HL-60 (cell line): ENCODE measurements around the gene PTPRQ.
"Not testable (repeated sequence)": the region's sequence is repeated elsewhere in the genome, so short reads cannot be mapped to it uniquely, and the experiment has no call there.

Experiments
- DNase-seq, 2 experiments: peaks; one replicate each; pipeline ENCODE4 v3.0.0-alpha.2; 2010 to 2020; ENCODE audit warnings: low read depth in 1 of 2, low spot score in 1 of 2
- H3K27ac ChIP-seq: fragments of 250-450 bp; sonication (Bioruptor Pico); replicated peaks from 2 replicates; pipeline ENCODE4 v1.5.1; 2020; ENCODE audit warnings: mild to moderate bottlenecking, moderate library complexity
- H3K27me3 ChIP-seq: fragments of 250-450 bp; sonication (Bioruptor Pico); 2 replicates; pipeline ENCODE4 v1.5.1; 2021; ENCODE audit warnings: mild to moderate bottlenecking, moderate library complexity; ENCODE audit not compliant: insufficient read depth, poor library complexity, severe bottlenecking
- H3K4me3 ChIP-seq: replicated peaks from 2 replicates; pipeline ENCODE4 v1.5.1; 2011; ENCODE audit warnings: mild to moderate bottlenecking, control low read depth, low read length; ENCODE audit not compliant: insufficient read depth
- GABPA ChIP-seq: IDR thresholded peaks from 2 replicates; pipeline ENCODE4 v1.6.1; 2012; ENCODE audit warnings: low read depth
- POLR2AphosphoS5 ChIP-seq: IDR thresholded peaks from 2 replicates; pipeline ENCODE4 v1.6.1; 2012; ENCODE audit warnings: low read depth
- REST ChIP-seq: IDR thresholded peaks from 2 replicates; pipeline ENCODE4 v1.6.1; 2012; ENCODE audit warnings: low read depth; ENCODE audit not compliant: insufficient replicate concordance
- SPI1 ChIP-seq: IDR thresholded peaks from 2 replicates; pipeline ENCODE4 v1.6.1; 2012; ENCODE audit warnings: low read depth, mild to moderate bottlenecking, borderline replicate concordance
- TF ChIP-seq, protein P1 (sequence below): IDR thresholded peaks from one replicate; pipeline ENCODE4 v1.5.1; 2011; ENCODE audit warnings: low read length, control low read depth, inconsistent platforms; ENCODE audit not compliant: insufficient read depth

PTPRQ gene

DNA sequence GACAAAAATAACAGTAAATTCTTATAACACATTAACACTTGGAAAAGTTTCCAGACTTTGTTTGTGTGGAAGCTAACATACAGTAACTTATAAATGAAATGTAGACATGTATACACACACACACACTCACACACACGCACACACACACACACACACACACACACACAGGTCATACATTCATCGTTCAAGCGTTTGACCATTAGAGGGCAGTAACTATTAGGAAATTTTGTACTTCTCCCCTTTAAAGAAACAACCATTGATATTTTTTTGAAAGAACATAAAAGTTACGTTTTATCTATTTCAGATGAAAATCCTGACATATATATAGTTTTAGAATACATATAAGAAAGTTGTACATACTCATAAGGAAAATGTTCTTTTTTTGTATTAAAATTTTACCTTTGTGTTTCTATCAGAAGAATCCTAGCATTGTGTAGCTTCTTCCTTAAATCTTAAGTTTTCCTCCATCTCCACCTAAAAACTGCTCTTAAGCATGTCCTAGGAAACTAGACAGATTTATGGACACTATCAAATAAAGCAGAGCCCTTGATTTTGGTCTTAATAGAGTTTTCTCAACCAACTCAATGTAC is 29.0 kb downstream of the PTPRQ start:
- Histone ChIP-seq H3K4me3 (no peak overlapping the region), H3K27ac (no peak overlapping the region), H3K27me3 (no peaks in the 10 kb centered on the region)
- TF ChIP-seq SPI1 (no peak), POLR2AphosphoS5 (no peak), REST (no peak), GABPA (no peak)
- TF ChIP-seq, protein P1, sequence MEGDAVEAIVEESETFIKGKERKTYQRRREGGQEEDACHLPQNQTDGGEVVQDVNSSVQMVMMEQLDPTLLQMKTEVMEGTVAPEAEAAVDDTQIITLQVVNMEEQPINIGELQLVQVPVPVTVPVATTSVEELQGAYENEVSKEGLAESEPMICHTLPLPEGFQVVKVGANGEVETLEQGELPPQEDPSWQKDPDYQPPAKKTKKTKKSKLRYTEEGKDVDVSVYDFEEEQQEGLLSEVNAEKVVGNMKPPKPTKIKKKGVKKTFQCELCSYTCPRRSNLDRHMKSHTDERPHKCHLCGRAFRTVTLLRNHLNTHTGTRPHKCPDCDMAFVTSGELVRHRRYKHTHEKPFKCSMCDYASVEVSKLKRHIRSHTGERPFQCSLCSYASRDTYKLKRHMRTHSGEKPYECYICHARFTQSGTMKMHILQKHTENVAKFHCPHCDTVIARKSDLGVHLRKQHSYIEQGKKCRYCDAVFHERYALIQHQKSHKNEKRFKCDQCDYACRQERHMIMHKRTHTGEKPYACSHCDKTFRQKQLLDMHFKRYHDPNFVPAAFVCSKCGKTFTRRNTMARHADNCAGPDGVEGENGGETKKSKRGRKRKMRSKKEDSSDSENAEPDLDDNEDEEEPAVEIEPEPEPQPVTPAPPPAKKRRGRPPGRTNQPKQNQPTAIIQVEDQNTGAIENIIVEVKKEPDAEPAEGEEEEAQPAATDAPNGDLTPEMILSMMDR = no peak
- peak; percentile 1 to 7 for DNase-seq

DNA sequence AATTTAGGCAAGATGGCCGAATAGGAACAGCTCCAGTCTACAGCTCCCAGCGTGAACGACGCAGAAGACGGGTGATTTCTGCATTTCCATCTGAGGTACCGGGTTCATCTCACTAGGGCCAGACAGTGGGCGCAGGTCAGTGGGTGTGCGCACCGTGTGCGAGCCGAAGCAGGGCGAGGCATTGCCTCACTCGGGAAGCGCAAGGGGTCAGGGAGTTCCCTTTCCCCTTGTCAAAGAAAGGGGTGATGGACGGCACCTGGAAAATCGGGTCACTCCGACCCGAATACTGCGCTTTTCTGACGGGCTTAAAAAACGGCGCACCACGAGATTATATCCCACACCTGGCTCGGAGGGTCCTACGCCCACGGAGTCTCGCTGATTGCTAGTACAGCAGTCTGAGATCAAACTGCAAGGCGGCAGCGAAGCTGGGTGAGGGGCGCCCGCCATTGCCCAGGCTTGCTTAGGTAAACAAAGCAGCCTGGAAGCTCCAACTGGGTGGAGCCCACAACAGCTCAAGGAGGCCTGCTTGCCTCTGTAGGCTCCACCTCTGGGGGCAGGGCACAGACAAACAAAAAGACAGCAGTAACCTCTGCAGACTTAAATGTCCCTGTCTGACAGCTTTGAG is 33.6 kb downstream of the PTPRQ start:
- DNase-seq, H3K4me3 ChIP-seq, H3K27me3 ChIP-seq, H3K27ac ChIP-seq: not testable (repeated sequence)

DNA sequence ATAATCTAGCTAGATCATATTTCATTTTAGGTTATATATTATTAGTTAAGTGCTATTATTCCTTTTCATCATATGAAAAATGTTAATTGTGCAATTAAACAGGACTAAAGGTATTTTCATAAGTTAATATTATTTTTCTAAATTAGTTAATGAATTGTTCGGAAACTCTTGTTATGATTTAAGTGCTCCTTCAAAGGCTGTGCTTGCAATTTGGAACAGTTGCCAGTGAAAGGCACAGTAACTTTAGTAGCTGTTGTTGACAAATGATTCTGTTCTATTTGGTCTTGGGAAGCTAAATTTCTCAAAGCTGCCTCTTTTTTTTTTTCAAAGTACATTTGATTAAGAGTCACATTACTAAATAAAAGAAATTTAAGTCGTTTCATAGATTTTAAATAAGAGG is 40.7 kb downstream of the PTPRQ start:
- TF ChIP-seq SPI1 (no peak), REST (no peak), POLR2AphosphoS5 (no peak), GABPA (no peak)
- TF ChIP-seq, protein P1 = no peak
- no peak for DNase-seq
- peaks cover 3% of the 10 kb centered on the region for H3K27me3 ChIP-seq
- no peak overlapping the region for H3K4me3 ChIP-seq
- no peak overlapping the region for H3K27ac ChIP-seq

DNA sequence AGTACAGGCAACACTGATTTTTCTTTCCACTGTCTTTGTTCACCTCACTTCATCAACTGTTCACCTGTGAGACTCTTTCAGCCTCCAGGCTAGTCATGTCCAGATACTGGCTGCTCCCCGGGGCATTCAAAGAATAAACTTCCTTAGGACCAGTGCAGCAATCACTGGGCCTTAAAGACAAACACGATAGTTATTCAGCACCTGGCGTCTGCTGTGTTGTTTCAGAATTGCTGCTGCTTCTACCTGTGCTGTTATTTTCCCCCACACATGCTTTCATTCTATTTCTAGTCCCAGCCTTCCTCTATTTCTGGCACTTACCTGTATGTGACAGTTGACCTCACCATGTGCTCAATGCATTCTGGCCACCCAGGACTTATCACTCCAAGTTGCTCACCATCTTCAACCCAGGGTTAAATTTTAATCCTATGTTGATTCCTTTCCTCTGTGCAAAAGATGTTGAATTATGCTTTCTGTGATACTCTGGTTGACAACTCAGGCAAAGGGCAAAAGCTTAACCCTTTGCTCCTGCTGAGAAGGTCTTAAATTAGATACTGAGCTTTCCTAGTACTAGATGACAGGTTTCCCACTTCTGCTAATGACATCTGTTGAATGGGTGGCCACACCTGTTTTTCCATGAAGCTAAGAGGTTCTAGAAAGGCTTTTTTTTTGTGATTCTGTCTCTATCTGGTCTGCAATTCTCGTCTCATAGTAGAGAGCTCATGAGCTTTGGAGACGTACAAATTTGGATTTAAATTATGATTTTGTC is 41.4 kb downstream of the PTPRQ start:
- DNase-seq = no peak
- TF ChIP-seq SPI1 (no peak), REST (no peak), POLR2AphosphoS5 (no peak), GABPA (no peak)
- TF ChIP-seq, protein P1 = no peak

More for the DNA sequence above, 41.4 kb downstream of the PTPRQ start:
- no peak overlapping the region for H3K27ac ChIP-seq
- peaks cover 3% of the 10 kb centered on the region for H3K27me3 ChIP-seq
- no peak overlapping the region for H3K4me3 ChIP-seq
